ENCODE results near the gene CEP76.
A peak's percentile ranks its signal among the peaks of the same experiment; 100 is the strongest.

The CEP76 gene

GRCh38 chr18:12657684-12658425 lies 44.7 kb downstream of the CEP76 start, which contains the start of gene SPIRE1:
Gene SPIRE1, minus strand, starts transcription at chr18:12658107. Its CDS starts 241 bp downstream, at chr18:12657866.
- no peak for TF ChIP-seq CTCF (IDR thresholded peaks at IDR 0.05; ENCODE audit: borderline replicate concordance, control extremely low read depth, extremely low read depth, insufficient read depth, missing control alignments)
- peak; percentile 82 for DNase-seq (ENCODE audit: low spot score)
- in situ Hi-C loops (cut with MboI; ENCODE audit: low sequenced_read_pairs, unreplicated experiment), result loop anchor here (10.0 kb wide), 1 partner anchor 263 kb away; no protein-coding TSS in a partner anchor

DNA sequence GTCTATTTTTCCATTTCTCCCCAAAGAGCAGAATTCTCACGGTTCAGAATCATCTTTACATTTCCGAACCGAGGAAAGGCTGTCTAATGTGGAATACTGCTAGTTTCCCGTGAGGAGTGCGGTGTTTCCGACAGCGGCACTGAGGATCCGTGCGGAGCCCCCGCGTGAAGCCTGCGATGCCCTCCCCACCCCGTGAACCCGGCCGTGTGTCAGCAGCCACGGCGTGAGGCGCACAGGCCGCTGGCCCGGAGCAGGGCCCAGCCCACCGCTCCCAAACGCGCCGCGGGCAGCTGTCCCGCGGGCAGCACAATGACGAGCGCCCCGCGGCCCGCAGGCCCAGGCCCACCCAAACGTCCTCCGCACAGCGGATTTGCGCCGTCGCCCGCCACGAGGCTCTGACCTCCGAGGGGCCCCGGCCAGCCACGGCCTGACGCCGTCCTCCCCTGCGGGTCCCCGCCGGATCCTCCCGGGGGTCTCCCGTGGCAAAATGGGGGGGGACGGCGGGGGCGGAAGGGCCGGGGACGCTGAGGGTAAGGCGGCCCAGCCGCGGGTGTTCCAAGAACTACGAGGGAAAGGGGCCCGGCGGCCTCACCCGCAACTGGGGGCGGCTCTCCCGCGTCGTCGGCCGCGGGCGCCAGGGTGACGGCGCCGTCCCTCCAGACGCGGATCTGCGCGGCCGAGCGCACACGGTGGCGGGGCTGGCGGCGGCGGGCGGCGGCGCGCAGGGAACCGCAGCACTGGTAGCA lies 45.4 kb downstream of the CEP76 start:
- in situ Hi-C loops (cut with MboI; ENCODE audit: low sequenced_read_pairs, unreplicated experiment), result loop anchor here (10.0 kb wide), 1 partner anchor 262 kb away; no protein-coding TSS in a partner anchor
- DNase-seq (ENCODE audit: low spot score), result peak; percentile 64
- no peak for TF ChIP-seq CTCF (IDR thresholded peaks at IDR 0.05; ENCODE audit: borderline replicate concordance, control extremely low read depth, extremely low read depth, insufficient read depth, missing control alignments)

GRCh38 chr18:12656605-12656937 lies 46.0 kb downstream of the CEP76 start:
- no peak for TF ChIP-seq CTCF (IDR thresholded peaks at IDR 0.05; ENCODE audit: borderline replicate concordance, control extremely low read depth, extremely low read depth, insufficient read depth, missing control alignments)
- in situ Hi-C loops (cut with MboI; ENCODE audit: low sequenced_read_pairs, unreplicated experiment), result loop anchor here (10.0 kb wide), 1 partner anchor 262 kb away; no protein-coding TSS in a partner anchor
- peak; percentile 21 for DNase-seq (ENCODE audit: low spot score)

GRCh38 chr18:12654971-12655370 lies 47.6 kb downstream of the CEP76 start:
- in situ Hi-C loops (cut with MboI; ENCODE audit: low sequenced_read_pairs, unreplicated experiment), result loop anchor here (10.0 kb wide), 1 partner anchor 260 kb away; no protein-coding TSS in a partner anchor

GRCh38 chr18:12652861-12653401 lies 49.6 kb downstream of the CEP76 start:
- in situ Hi-C loops (cut with MboI; ENCODE audit: low sequenced_read_pairs, unreplicated experiment), result loop anchor here (10.0 kb wide), 1 partner anchor 258 kb away; no protein-coding TSS in a partner anchor
- DNase-seq (ENCODE audit: low spot score), result no peak

More at GRCh38 chr18:12654971-12655370, 47.6 kb downstream of the CEP76 start:
- DNase-seq (ENCODE audit: low spot score), result no peak
- TF ChIP-seq CTCF (IDR thresholded peaks at IDR 0.05; ENCODE audit: borderline replicate concordance, control extremely low read depth, extremely low read depth, insufficient read depth, missing control alignments), result no peak

More at GRCh38 chr18:12652861-12653401, 49.6 kb downstream of the CEP76 start:
- TF ChIP-seq CTCF (IDR thresholded peaks at IDR 0.05; ENCODE audit: borderline replicate concordance, control extremely low read depth, extremely low read depth, insufficient read depth, missing control alignments), result no peak
